HepG2 (cell line): ENCODE measurements around the gene UVSSA.

Source experiments
- HDAC6 ChIP-seq: fragments of 200-600 bp; sonication (generic); IDR thresholded peaks from 2 replicates; pipeline ENCODE4 v1.7.0; 2017; ENCODE audit warnings: mild to moderate bottlenecking, antibody characterized with exemption, low read length, low read depth
- TF ChIP-seq, protein P1 (sequence below): sonication (generic); formaldehyde crosslinking; conservative IDR thresholded peaks from 2 replicates; pipeline ENCODE4 v1.4.0; 2020; ENCODE audit warnings: missing genetic modification reagents
- TF ChIP-seq, protein P2 (sequence below): sonication (generic); formaldehyde crosslinking; IDR thresholded peaks from 2 replicates; pipeline ENCODE4 v1.5.0; 2020; ENCODE audit warnings: mild to moderate bottlenecking, missing genetic modification reagents, moderate library complexity

GRCh38 chr4:1332686-1333085, 14.3 kb upstream of the UVSSA start:
- no peak for TF ChIP-seq HDAC6
- TF ChIP-seq, protein P1, sequence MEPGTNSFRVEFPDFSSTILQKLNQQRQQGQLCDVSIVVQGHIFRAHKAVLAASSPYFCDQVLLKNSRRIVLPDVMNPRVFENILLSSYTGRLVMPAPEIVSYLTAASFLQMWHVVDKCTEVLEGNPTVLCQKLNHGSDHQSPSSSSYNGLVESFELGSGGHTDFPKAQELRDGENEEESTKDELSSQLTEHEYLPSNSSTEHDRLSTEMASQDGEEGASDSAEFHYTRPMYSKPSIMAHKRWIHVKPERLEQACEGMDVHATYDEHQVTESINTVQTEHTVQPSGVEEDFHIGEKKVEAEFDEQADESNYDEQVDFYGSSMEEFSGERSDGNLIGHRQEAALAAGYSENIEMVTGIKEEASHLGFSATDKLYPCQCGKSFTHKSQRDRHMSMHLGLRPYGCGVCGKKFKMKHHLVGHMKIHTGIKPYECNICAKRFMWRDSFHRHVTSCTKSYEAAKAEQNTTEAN (CRISPR knock-in tag) = no peak
- TF ChIP-seq, protein P2, sequence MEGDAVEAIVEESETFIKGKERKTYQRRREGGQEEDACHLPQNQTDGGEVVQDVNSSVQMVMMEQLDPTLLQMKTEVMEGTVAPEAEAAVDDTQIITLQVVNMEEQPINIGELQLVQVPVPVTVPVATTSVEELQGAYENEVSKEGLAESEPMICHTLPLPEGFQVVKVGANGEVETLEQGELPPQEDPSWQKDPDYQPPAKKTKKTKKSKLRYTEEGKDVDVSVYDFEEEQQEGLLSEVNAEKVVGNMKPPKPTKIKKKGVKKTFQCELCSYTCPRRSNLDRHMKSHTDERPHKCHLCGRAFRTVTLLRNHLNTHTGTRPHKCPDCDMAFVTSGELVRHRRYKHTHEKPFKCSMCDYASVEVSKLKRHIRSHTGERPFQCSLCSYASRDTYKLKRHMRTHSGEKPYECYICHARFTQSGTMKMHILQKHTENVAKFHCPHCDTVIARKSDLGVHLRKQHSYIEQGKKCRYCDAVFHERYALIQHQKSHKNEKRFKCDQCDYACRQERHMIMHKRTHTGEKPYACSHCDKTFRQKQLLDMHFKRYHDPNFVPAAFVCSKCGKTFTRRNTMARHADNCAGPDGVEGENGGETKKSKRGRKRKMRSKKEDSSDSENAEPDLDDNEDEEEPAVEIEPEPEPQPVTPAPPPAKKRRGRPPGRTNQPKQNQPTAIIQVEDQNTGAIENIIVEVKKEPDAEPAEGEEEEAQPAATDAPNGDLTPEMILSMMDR (CRISPR knock-in tag) = no peak
